ENCODE measurements around the gene PCDH9.

PCDH9 gene

GRCh38 chr13:66518068-66518467 is 712.1 kb downstream of the PCDH9 start:
- no peaks in the 10 kb centered on the region for H3K9me3 ChIP-seq (ENCODE audit: control insufficient read depth, insufficient read depth, low read length)
- no peaks in the 10 kb centered on the region for H3K4me1 ChIP-seq (ENCODE audit: control insufficient read depth, insufficient read depth, low read length)
- no peaks in the 10 kb centered on the region for H3K36me3 ChIP-seq (ENCODE audit: control insufficient read depth, insufficient read depth, low read length)
- no peak overlapping the region for H3K9ac ChIP-seq (ENCODE audit: low read depth, low read length)
- H3K27me3 ChIP-seq (ENCODE audit: control insufficient read depth, insufficient read depth, low read length) = no peaks in the 10 kb centered on the region
- no peak overlapping the region for H3K4me3 ChIP-seq (ENCODE audit: low read depth, low read length)

- no peak overlapping the region for H3K4me3 ChIP-seq (ENCODE audit: low read depth, low read length)
- no peaks in the 10 kb centered on the region for H3K4me1 ChIP-seq (ENCODE audit: control insufficient read depth, insufficient read depth, low read length)
- H3K9me3 ChIP-seq (ENCODE audit: control insufficient read depth, insufficient read depth, low read length) = no peaks in the 10 kb centered on the region
- no peaks in the 10 kb centered on the region for H3K36me3 ChIP-seq (ENCODE audit: control insufficient read depth, insufficient read depth, low read length)
- H3K27me3 ChIP-seq (ENCODE audit: control insufficient read depth, insufficient read depth, low read length) = no peaks in the 10 kb centered on the region
- H3K9ac ChIP-seq (ENCODE audit: low read depth, low read length) = no peak overlapping the region
Measured at GRCh38 chr13:66513728-66514127, 716.4 kb downstream of the PCDH9 start.

GRCh38 chr13:66509175-66509574 is 721.0 kb downstream of the PCDH9 start:
- H3K4me1 ChIP-seq (ENCODE audit: control insufficient read depth, insufficient read depth, low read length) = peaks cover 6% of the 10 kb centered on the region
- no peak overlapping the region for H3K9ac ChIP-seq (ENCODE audit: low read depth, low read length)
- no peaks in the 10 kb centered on the region for H3K9me3 ChIP-seq (ENCODE audit: control insufficient read depth, insufficient read depth, low read length)
- H3K36me3 ChIP-seq (ENCODE audit: control insufficient read depth, insufficient read depth, low read length) = no peaks in the 10 kb centered on the region
- no peak overlapping the region for H3K4me3 ChIP-seq (ENCODE audit: low read depth, low read length)
- no peaks in the 10 kb centered on the region for H3K27me3 ChIP-seq (ENCODE audit: control insufficient read depth, insufficient read depth, low read length)

GRCh38 chr13:66508153-66508909 is 721.8 kb downstream of the PCDH9 start:
- no peaks in the 10 kb centered on the region for H3K27me3 ChIP-seq (ENCODE audit: control insufficient read depth, insufficient read depth, low read length)
- H3K9me3 ChIP-seq (ENCODE audit: control insufficient read depth, insufficient read depth, low read length) = no peaks in the 10 kb centered on the region
- H3K9ac ChIP-seq (ENCODE audit: low read depth, low read length) = no peak overlapping the region
- no peaks in the 10 kb centered on the region for H3K36me3 ChIP-seq (ENCODE audit: control insufficient read depth, insufficient read depth, low read length)
- peaks cover 11% of the 10 kb centered on the region for H3K4me1 ChIP-seq (ENCODE audit: control insufficient read depth, insufficient read depth, low read length)
- no peak overlapping the region for H3K4me3 ChIP-seq (ENCODE audit: low read depth, low read length)

- Histone ChIP-seq H3K9me3 (ENCODE audit: control insufficient read depth, insufficient read depth, low read length) (no peaks in the 10 kb centered on the region), H3K27me3 (ENCODE audit: control insufficient read depth, insufficient read depth, low read length) (no peaks in the 10 kb centered on the region), H3K4me3 (ENCODE audit: low read depth, low read length) (no peak overlapping the region), H3K4me1 (ENCODE audit: control insufficient read depth, insufficient read depth, low read length) (peaks cover 16% of the 10 kb centered on the region), H3K36me3 (ENCODE audit: control insufficient read depth, insufficient read depth, low read length) (no peaks in the 10 kb centered on the region), H3K9ac (ENCODE audit: low read depth, low read length) (no peak overlapping the region)
Measured at GRCh38 chr13:66506979-66507378, 723.2 kb downstream of the PCDH9 start.

DNA sequence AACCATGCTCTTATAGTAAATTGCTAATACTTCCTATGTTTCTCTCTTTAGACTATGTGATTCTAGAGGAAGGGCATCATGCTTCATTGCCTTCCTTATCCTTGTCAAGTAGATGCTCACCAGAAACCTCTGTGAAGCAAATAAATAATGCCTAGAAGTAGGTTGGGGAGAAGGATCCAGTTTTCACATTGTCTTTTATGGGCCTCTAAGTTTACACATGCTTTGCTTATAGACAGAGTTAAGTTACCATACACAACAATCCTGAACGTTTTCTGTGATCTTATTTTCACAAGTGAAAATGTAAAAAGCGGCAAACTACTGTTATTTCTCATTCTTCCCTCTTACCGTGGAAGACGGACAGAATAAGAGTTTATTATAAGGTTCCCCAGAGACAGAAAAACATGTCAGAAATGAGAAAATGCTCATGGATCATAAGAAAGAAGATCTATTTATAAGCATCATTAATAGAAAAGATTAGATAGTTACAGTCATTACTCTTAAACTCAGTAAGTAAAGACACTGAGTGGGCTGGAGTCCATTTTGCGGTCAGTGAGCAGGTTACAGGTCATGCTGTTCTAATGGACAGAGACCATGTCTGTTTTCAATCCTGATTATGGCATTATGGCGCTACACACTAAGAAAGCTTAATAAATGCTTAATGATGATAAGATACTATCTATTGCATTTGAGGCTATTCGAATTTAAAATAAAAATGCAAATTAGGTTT is 723.9 kb downstream of the PCDH9 start:
- Histone ChIP-seq H3K27me3 (ENCODE audit: control insufficient read depth, insufficient read depth, low read length) (no peaks in the 10 kb centered on the region), H3K4me3 (ENCODE audit: low read depth, low read length) (no peak overlapping the region), H3K36me3 (ENCODE audit: control insufficient read depth, insufficient read depth, low read length) (no peaks in the 10 kb centered on the region), H3K9ac (ENCODE audit: low read depth, low read length) (no peak overlapping the region), H3K4me1 (ENCODE audit: control insufficient read depth, insufficient read depth, low read length) (peaks cover 16% of the 10 kb centered on the region), H3K9me3 (ENCODE audit: control insufficient read depth, insufficient read depth, low read length) (no peaks in the 10 kb centered on the region)

DNA sequence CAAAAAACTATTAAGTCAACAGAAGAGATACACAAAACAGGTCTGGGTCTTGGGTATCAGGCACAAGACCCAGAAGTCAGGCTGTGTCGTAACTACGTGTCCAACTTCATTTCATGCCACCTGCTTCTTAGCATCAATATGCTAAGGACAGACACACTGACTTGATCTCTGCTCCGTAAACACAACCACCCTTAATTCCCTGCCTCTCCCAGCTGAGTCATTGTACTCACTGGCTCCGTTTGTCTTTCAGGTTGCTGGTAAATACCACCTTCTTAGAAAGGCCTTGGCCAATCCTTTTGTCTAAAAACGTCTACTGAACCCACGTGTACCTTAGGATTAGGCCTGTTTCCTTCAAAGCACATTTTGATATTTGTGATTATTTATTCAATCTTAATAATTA is 726.2 kb downstream of the PCDH9 start:
- H3K9ac ChIP-seq (ENCODE audit: low read depth, low read length) = no peak overlapping the region
- H3K4me1 ChIP-seq (ENCODE audit: control insufficient read depth, insufficient read depth, low read length) = peaks cover 16% of the 10 kb centered on the region
- H3K36me3 ChIP-seq (ENCODE audit: control insufficient read depth, insufficient read depth, low read length) = no peaks in the 10 kb centered on the region
- H3K27me3 ChIP-seq (ENCODE audit: control insufficient read depth, insufficient read depth, low read length) = no peaks in the 10 kb centered on the region
- H3K4me3 ChIP-seq (ENCODE audit: low read depth, low read length) = no peak overlapping the region
- no peaks in the 10 kb centered on the region for H3K9me3 ChIP-seq (ENCODE audit: control insufficient read depth, insufficient read depth, low read length)

- H3K9ac ChIP-seq (ENCODE audit: low read depth, low read length) = no peak overlapping the region
- no peaks in the 10 kb centered on the region for H3K27me3 ChIP-seq (ENCODE audit: control insufficient read depth, insufficient read depth, low read length)
- no peak overlapping the region for H3K4me3 ChIP-seq (ENCODE audit: low read depth, low read length)
- H3K36me3 ChIP-seq (ENCODE audit: control insufficient read depth, insufficient read depth, low read length) = no peaks in the 10 kb centered on the region
- H3K4me1 ChIP-seq (ENCODE audit: control insufficient read depth, insufficient read depth, low read length) = peaks cover 14% of the 10 kb centered on the region
- no peaks in the 10 kb centered on the region for H3K9me3 ChIP-seq (ENCODE audit: control insufficient read depth, insufficient read depth, low read length)
Measured at GRCh38 chr13:66501181-66501580, 729.0 kb downstream of the PCDH9 start.

GRCh38 chr13:66492479-66492878 is 737.7 kb downstream of the PCDH9 start:
- Histone ChIP-seq H3K4me1 (ENCODE audit: control insufficient read depth, insufficient read depth, low read length) (no peaks in the 10 kb centered on the region), H3K27me3 (ENCODE audit: control insufficient read depth, insufficient read depth, low read length) (no peaks in the 10 kb centered on the region), H3K4me3 (ENCODE audit: low read depth, low read length) (no peak overlapping the region), H3K9ac (ENCODE audit: low read depth, low read length) (no peak overlapping the region), H3K9me3 (ENCODE audit: control insufficient read depth, insufficient read depth, low read length) (no peaks in the 10 kb centered on the region), H3K36me3 (ENCODE audit: control insufficient read depth, insufficient read depth, low read length) (no peaks in the 10 kb centered on the region)

DNA sequence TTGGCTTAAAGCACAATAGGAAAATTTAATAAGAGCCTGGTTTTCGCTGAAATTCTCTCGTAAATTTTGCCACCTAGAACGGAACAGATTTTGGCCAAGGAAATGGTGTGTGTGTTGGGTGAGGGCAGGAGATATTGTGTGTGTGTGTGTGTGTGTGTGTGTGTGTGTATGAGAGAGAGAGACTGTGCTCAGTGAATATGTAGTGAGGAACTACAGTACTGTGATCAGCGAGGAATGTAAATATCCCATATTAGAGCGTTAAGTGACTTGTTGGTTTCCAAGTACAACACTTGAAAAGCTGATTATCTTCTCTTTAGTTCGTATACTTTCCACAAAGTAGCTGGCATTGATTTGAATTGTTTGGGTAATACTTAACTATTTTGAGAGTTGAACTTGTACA is 738.9 kb downstream of the PCDH9 start:
- no peak overlapping the region for H3K9ac ChIP-seq (ENCODE audit: low read depth, low read length)
- H3K27me3 ChIP-seq (ENCODE audit: control insufficient read depth, insufficient read depth, low read length) = no peaks in the 10 kb centered on the region
- no peaks in the 10 kb centered on the region for H3K36me3 ChIP-seq (ENCODE audit: control insufficient read depth, insufficient read depth, low read length)
- no peaks in the 10 kb centered on the region for H3K4me1 ChIP-seq (ENCODE audit: control insufficient read depth, insufficient read depth, low read length)
- H3K4me3 ChIP-seq (ENCODE audit: low read depth, low read length) = no peak overlapping the region
- no peaks in the 10 kb centered on the region for H3K9me3 ChIP-seq (ENCODE audit: control insufficient read depth, insufficient read depth, low read length)

DNA sequence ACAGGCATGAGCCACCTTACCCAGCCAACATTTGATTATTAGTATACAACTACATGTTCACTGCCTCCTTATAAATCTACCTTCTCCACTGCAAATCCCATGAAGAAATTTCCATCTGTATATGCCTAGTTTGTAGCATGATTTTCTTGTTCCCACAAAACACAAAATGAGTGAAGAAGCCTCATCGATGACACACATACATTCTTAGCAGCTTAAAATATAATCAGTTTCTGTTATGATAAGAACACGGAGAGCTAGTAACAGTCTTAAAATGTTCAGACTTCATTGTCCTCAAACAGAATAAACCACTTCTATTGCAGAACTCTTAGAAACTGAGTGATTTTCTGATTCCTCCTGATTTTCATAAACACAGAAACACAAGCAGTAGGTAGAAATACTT is 740.5 kb downstream of the PCDH9 start:
- Histone ChIP-seq H3K27me3 (ENCODE audit: control insufficient read depth, insufficient read depth, low read length) (no peaks in the 10 kb centered on the region), H3K9me3 (ENCODE audit: control insufficient read depth, insufficient read depth, low read length) (no peaks in the 10 kb centered on the region), H3K4me3 (ENCODE audit: low read depth, low read length) (no peak overlapping the region), H3K9ac (ENCODE audit: low read depth, low read length) (no peak overlapping the region), H3K36me3 (ENCODE audit: control insufficient read depth, insufficient read depth, low read length) (no peaks in the 10 kb centered on the region), H3K4me1 (ENCODE audit: control insufficient read depth, insufficient read depth, low read length) (no peaks in the 10 kb centered on the region)

GRCh38 chr13:66489172-66489571 is 741.0 kb downstream of the PCDH9 start:
- no peaks in the 10 kb centered on the region for H3K9me3 ChIP-seq (ENCODE audit: control insufficient read depth, insufficient read depth, low read length)
- no peak overlapping the region for H3K4me3 ChIP-seq (ENCODE audit: low read depth, low read length)
- no peak overlapping the region for H3K9ac ChIP-seq (ENCODE audit: low read depth, low read length)
- H3K4me1 ChIP-seq (ENCODE audit: control insufficient read depth, insufficient read depth, low read length) = no peaks in the 10 kb centered on the region
- H3K27me3 ChIP-seq (ENCODE audit: control insufficient read depth, insufficient read depth, low read length) = no peaks in the 10 kb centered on the region
- no peaks in the 10 kb centered on the region for H3K36me3 ChIP-seq (ENCODE audit: control insufficient read depth, insufficient read depth, low read length)
